Mesendoderm (in vitro differentiated cells): Measurements from ENCODE around the gene TCF12.
"Not testable (repeated sequence)": the region's sequence is repeated elsewhere in the genome, so short reads cannot be mapped to it uniquely, and the experiment has no call there.

Experiments used
- DNase-seq: peaks from one replicate; pipeline ENCODE4 v3.0.0; 2013
- H2AK5ac ChIP-seq: 2 replicates; pipeline ENCODE4 v1.6.1; 2013; ENCODE audit warnings: low read length, inconsistent platforms
- H2BK120ac ChIP-seq: 2 replicates; pipeline ENCODE4 v1.6.1; 2013; ENCODE audit warnings: low read depth, mild to moderate bottlenecking, low read length, moderate library complexity, mixed read lengths
- H2BK15ac ChIP-seq: replicated peaks from 2 replicates; pipeline ENCODE4 v1.6.1; 2013; ENCODE audit warnings: low read depth, mild to moderate bottlenecking, moderate library complexity
- H2BK5ac ChIP-seq: 2 replicates; pipeline ENCODE4 v1.6.1; 2013; ENCODE audit warnings: low read length, inconsistent platforms
- H3K18ac ChIP-seq: 2 replicates; pipeline ENCODE4 v1.6.1; 2013; ENCODE audit warnings: mild to moderate bottlenecking, low read length, mixed read lengths
- H3K23ac ChIP-seq: one replicate; pipeline ENCODE4 v1.6.1; 2013; ENCODE audit warnings: low read length
- H3K27ac ChIP-seq: 2 replicates; pipeline ENCODE4 v1.5.1; 2013; ENCODE audit warnings: low read depth, mild to moderate bottlenecking, inconsistent platforms, low read length, moderate library complexity
- H3K27me3 ChIP-seq: 2 replicates; pipeline ENCODE4 v1.6.1; 2013; ENCODE audit warnings: low read length, control low read depth, mild to moderate bottlenecking, inconsistent platforms; ENCODE audit not compliant: insufficient read depth, poor library complexity
- H3K36me3 ChIP-seq: 2 replicates; pipeline ENCODE4 v1.6.1; 2013; ENCODE audit warnings: low read length, inconsistent platforms; ENCODE audit not compliant: control insufficient read depth, insufficient read depth
- H3K4ac ChIP-seq: one replicate; pipeline ENCODE4 v1.6.1; 2013; ENCODE audit warnings: low read depth, mild to moderate bottlenecking, low read length, moderate library complexity
- H3K4me1 ChIP-seq: 2 replicates; pipeline ENCODE4 v1.6.1; 2013; ENCODE audit warnings: low read depth, low read length, inconsistent platforms; ENCODE audit not compliant: control insufficient read depth
- H3K4me2 ChIP-seq: 2 replicates; pipeline ENCODE4 v1.6.1; 2013; ENCODE audit warnings: low read length
- H3K4me3 ChIP-seq: 2 replicates; pipeline ENCODE4 v1.5.1; 2013; ENCODE audit warnings: mild to moderate bottlenecking, low read length
- H3K56ac ChIP-seq: one replicate; pipeline ENCODE4 v1.6.1; 2013; ENCODE audit warnings: low read length
- H3K79me1 ChIP-seq: 2 replicates; pipeline ENCODE4 v1.6.1; 2013; ENCODE audit warnings: low read length, inconsistent platforms
- H3K79me2 ChIP-seq: 2 replicates; pipeline ENCODE4 v1.6.1; 2013; ENCODE audit warnings: mild to moderate bottlenecking, low read length; ENCODE audit not compliant: control insufficient read depth, insufficient read depth
- H3K9ac ChIP-seq: 2 replicates; pipeline ENCODE4 v1.6.1; 2013; ENCODE audit warnings: low read length, inconsistent platforms
- H4K5ac ChIP-seq: one replicate; pipeline ENCODE4 v1.6.1; 2013; ENCODE audit warnings: low read length
- H4K8ac ChIP-seq: one replicate; pipeline ENCODE4 v1.6.1; 2013; ENCODE audit warnings: low read depth, mild to moderate bottlenecking, control low read depth, low read length, moderate library complexity
- WGBS: extraction: QIAGEN DNeasy Blood & Tissue Kit; methylation state at CpG from one replicate; pipeline ENCODE4 v1.1.7; 2013; ENCODE audit warnings: low lambda C conversion rate, missing lambda C conversion rate; ENCODE audit not compliant: insufficient coverage; ENCODE audit errors: extremely low coverage; 5-methylcytosine and 5-hydroxymethylcytosine counted together

The TCF12 gene

GRCh38 chr15:57005244-57005643 lies 86.8 kb downstream of the TCF12 start:
- Histone ChIP-seq H3K18ac (no peak overlapping the region), H2BK120ac (no peak overlapping the region), H3K27ac (no peak overlapping the region), H3K79me1 (peaks cover 1% of the 10 kb centered on the region), H3K4me1 (no peaks in the 10 kb centered on the region), H2AK5ac (no peak overlapping the region), H2BK15ac (no peak overlapping the region), H4K8ac (no peak overlapping the region), H3K36me3 (no peaks in the 10 kb centered on the region), H3K4me2 (no peak overlapping the region), H3K79me2 (peaks cover 4% of the 10 kb centered on the region), H3K9ac (no peak overlapping the region), H4K5ac (no peak overlapping the region), H3K4me3 (no peak overlapping the region), H3K56ac (no peak overlapping the region), H3K23ac (no peak overlapping the region), H3K4ac (no peak overlapping the region), H3K27me3 (no peaks in the 10 kb centered on the region), H2BK5ac (no peak overlapping the region)
- no peak for DNase-seq
- no CpG with 5 or more reads among the region's 1 CpG for WGBS

- H2BK5ac ChIP-seq, H3K56ac ChIP-seq, H3K23ac ChIP-seq, H3K79me2 ChIP-seq, H3K9ac ChIP-seq, H2AK5ac ChIP-seq, H3K27me3 ChIP-seq, H3K4me1 ChIP-seq, H3K18ac ChIP-seq, H3K36me3 ChIP-seq, H3K4me3 ChIP-seq, DNase-seq, H3K4ac ChIP-seq, H2BK15ac ChIP-seq, H3K4me2 ChIP-seq, H4K8ac ChIP-seq, H3K79me1 ChIP-seq, H2BK120ac ChIP-seq, H4K5ac ChIP-seq, H3K27ac ChIP-seq: not testable (repeated sequence)
- no CpG with 5 or more reads among the region's 1 CpG for WGBS
Measured at GRCh38 chr15:57007797-57008196, 89.4 kb downstream of the TCF12 start.

- Histone ChIP-seq H2BK120ac (no peak overlapping the region), H2BK5ac (no peak overlapping the region), H3K4me3 (no peak overlapping the region), H3K36me3 (no peaks in the 10 kb centered on the region), H4K5ac (no peak overlapping the region), H3K4ac (no peak overlapping the region), H3K27ac (no peak overlapping the region), H3K23ac (no peak overlapping the region), H3K79me1 (peaks cover 13% of the 10 kb centered on the region), H3K4me2 (no peak overlapping the region), H3K79me2 (peaks cover 12% of the 10 kb centered on the region), H3K18ac (no peak overlapping the region), H3K27me3 (no peaks in the 10 kb centered on the region), H2BK15ac (no peak overlapping the region), H3K9ac (no peak overlapping the region), H4K8ac (no peak overlapping the region), H2AK5ac (no peak overlapping the region), H3K4me1 (no peaks in the 10 kb centered on the region), H3K56ac (no peak overlapping the region)
- WGBS, result no CpG with 5 or more reads among the region's 2 CpGs
- no peak for DNase-seq
Measured at GRCh38 chr15:57010724-57011123, 92.3 kb downstream of the TCF12 start.

GRCh38 chr15:57012556-57012955 lies 94.1 kb downstream of the TCF12 start:
- H4K5ac ChIP-seq, result no peak overlapping the region
- H3K4me2 ChIP-seq, result no peak overlapping the region
- H3K18ac ChIP-seq, result no peak overlapping the region
- H3K56ac ChIP-seq, result no peak overlapping the region
- H3K23ac ChIP-seq, result no peak overlapping the region
- H2BK5ac ChIP-seq, result no peak overlapping the region
- WGBS, result no CpG with 5 or more reads among the region's 3 CpGs
- H3K4me1 ChIP-seq, result no peaks in the 10 kb centered on the region
- peaks cover 18% of the 10 kb centered on the region for H3K79me2 ChIP-seq
- no peak overlapping the region for H2BK15ac ChIP-seq
- no peak overlapping the region for H4K8ac ChIP-seq
- no peak overlapping the region for H3K4me3 ChIP-seq
- no peak overlapping the region for H3K27ac ChIP-seq
- no peak overlapping the region for H2AK5ac ChIP-seq
- no peaks in the 10 kb centered on the region for H3K36me3 ChIP-seq
- H3K9ac ChIP-seq, result no peak overlapping the region
- H3K27me3 ChIP-seq, result no peaks in the 10 kb centered on the region
- H3K79me1 ChIP-seq, result peaks cover 20% of the 10 kb centered on the region
- H2BK120ac ChIP-seq, result no peak overlapping the region
- no peak overlapping the region for H3K4ac ChIP-seq
- no peak for DNase-seq

- not testable (repeated sequence) for H3K27ac ChIP-seq
Measured at GRCh38 chr15:57014896-57015295, 96.5 kb downstream of the TCF12 start.

GRCh38 chr15:57015360-57015759 lies 96.9 kb downstream of the TCF12 start:
- no peak overlapping the region for H3K23ac ChIP-seq
- H4K8ac ChIP-seq, result no peak overlapping the region
- no peak overlapping the region for H2BK15ac ChIP-seq
- H2AK5ac ChIP-seq, result no peak overlapping the region
- H3K4me1 ChIP-seq, result no peaks in the 10 kb centered on the region
- no peak overlapping the region for H4K5ac ChIP-seq
- H3K18ac ChIP-seq, result no peak overlapping the region
- no peak overlapping the region for H3K56ac ChIP-seq
- H3K4me3 ChIP-seq, result no peak overlapping the region
- no peaks in the 10 kb centered on the region for H3K27me3 ChIP-seq
- H3K4me2 ChIP-seq, result no peak overlapping the region
- H2BK5ac ChIP-seq, result no peak overlapping the region
- H3K27ac ChIP-seq, result no peak overlapping the region
- DNase-seq, result no peak
- peaks cover 24% of the 10 kb centered on the region for H3K79me2 ChIP-seq
- H3K4ac ChIP-seq, result no peak overlapping the region
- no peaks in the 10 kb centered on the region for H3K36me3 ChIP-seq
- H3K9ac ChIP-seq, result no peak overlapping the region
- H3K79me1 ChIP-seq, result peaks cover 22% of the 10 kb centered on the region
- H2BK120ac ChIP-seq, result no peak overlapping the region

More at GRCh38 chr15:57014896-57015295, 96.5 kb downstream of the TCF12 start:
- not testable (repeated sequence) for H3K36me3 ChIP-seq, H3K27me3 ChIP-seq, H2BK5ac ChIP-seq, H3K18ac ChIP-seq, H3K23ac ChIP-seq, H3K4me1 ChIP-seq, H4K8ac ChIP-seq, H3K4me3 ChIP-seq, H3K9ac ChIP-seq, H3K56ac ChIP-seq, H2AK5ac ChIP-seq, H2BK15ac ChIP-seq, DNase-seq, H3K4ac ChIP-seq, H4K5ac ChIP-seq, H3K4me2 ChIP-seq, H2BK120ac ChIP-seq
- Histone ChIP-seq H3K79me1 (peaks cover 20% of the 10 kb centered on the region), H3K79me2 (peaks cover 22% of the 10 kb centered on the region)
- WGBS, result no CpG with 5 or more reads among the region's 5 CpGs
